Measurements from ENCODE around the gene DTNB.

DTNB gene

DNA sequence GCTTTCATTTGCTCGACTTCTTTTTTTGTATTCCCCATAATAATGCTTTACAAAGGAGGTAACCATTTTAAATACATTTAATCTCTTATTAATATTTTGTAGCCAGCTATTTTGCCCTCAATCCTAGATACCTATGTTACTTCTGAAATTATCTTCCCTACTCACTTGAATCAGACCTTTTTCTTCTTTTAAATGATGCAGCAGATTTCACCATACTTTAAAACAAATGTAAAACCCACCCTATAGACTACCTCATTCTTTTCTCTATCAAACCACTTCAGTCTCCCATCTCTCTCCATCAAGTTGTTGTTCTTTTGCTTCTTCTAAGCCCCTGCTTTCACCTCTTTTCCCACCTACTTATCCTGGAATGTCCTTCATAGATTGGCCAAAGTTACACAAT, 180.2 kb downstream of the DTNB start:
- no peak for ATAC-seq

DNA sequence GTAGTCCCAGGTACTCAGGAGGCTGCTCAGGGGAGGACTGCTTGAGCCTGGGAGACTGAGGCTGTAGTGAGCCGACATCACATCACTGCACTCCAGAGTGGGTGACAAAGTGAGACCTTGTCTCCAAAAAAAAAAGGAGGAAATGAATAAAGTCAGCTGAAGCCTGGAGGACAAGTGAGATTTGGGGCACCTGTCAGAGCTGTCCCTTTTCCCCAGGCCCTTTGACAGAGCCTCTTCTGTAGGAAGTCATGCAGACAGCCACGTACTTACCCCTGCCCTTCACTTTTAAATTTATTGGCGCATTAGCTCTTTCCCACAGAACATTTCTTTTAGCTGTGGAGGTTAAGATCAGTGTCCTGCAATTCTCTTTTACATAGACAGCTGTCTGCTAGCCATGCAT, 180.7 kb downstream of the DTNB start:
- no peak for ATAC-seq

DNA sequence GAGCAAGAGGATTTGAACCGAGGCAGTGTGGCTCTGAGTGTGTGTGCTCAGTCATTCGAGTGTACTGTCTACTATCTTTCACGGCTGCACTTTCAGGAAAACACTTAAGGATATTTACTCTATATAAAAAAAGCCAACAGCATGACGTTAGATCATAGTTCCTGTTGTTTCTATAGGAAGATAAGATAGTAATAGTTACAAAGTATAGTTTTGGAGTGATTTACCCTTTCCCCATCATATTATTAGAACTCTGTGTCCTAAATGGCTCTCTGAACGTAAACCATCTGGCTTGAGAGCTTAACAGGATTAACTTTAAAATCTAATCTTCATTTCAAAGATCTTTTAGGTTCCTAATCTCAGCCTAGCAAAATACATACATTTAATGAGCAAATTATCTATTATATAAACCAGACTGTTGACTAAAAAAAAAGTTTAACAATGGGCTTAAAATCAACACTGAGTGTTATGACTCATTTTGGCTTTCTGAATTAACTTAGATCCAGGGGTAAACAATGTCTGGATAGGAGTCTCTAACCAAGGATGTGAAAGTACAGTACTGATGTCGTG, 181.3 kb downstream of the DTNB start:
- ATAC-seq, result no peak

DNA sequence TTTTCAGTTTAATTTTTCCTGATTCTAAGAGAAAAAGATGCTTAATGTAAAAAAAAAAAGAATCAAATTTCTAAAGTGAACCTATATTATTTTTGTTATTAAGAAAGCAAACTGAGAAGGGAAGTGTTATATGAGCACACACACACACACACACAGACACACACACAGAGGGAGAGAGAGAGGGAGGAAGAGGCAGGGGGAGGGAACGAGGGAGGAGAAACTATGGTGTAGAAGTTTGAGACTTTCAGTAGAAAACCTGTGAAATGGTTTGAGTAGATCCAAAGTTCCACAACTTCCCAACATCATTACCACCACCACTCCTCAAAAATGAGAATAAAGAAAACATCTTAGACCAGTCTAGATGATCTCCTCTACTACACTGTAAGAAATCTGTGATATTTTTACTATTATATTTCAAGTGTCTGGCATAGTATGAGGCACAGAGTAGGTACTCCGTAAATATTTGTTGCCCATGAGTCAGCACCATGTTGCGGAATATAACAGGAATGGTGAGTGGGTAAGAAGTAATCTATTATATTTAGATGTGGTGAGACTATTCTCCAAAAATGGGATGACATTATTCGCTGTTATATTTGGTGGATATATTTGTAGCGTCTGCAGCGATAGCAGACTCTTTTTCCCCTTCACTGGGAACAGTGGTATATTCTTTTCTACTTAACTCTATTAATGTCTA, 182.2 kb downstream of the DTNB start:
- ATAC-seq, result no peak

DNA sequence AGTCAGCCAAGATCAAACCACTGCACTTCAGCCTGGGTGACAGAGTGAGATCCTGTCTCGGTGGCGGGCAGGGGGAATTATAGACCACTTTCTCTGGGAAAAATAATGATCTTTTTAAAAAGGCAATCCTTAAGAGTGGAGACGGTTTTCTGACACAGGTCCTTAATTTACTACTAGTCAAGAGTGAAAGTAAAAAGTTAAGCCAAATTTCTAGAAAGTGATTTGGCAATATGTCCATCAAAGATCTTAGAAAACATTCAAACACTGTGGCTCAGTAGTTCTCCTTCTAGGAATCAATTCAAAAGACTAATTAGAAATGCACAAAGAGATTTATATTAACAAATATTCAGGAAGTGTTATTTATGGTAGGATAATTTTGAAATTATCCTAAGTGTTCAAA, 183.2 kb downstream of the DTNB start:
- no peak for ATAC-seq

DNA sequence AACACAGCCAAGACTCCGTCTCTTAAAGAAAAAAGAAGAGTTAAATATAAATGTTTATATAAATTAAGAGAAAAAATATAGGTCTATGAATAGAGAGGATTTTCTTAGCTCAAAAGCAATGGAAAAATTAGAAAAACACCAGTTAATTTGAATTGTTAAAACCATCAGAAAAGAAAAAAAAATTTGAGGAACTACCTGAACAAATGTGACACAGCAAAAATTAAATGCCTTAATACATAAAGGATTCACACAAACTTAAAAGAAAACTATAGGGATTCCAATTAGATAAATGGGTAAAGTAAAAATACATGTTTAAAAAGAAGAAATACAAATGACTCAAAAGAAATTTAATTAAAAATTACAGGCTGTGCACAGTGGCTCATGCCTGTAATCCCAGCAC, 183.7 kb downstream of the DTNB start:
- no peak for ATAC-seq

DNA sequence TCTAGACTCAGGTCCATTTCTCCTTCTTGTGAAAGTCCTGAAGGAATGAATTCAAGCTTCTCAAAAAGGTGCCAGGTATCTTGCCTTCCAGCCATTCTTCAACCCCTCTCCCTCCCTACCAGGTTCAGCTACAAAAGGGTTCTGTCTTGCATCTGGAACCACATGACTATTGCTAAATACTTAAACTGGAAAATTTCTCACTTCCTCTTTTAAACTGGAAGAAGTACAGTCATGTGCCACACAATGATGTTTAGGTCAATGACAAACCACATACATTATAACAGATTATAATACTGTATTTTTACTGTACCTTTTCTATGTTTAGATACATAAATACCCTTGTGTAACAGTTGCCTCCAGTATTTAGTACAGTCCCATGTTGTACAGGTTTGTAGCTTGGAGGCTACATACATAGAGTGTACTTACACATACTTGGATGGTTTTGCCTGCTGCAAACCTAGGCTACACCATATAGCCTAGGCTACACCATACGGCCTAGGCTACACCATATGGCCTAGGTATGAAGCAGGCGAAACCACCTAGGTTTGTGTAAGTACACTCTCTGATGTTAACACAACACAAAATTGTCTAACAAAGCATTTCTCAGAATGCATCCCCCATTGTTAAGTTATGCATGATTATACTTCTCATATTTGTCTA, 189.6 kb downstream of the DTNB start:
- ATAC-seq, result no peak

DNA sequence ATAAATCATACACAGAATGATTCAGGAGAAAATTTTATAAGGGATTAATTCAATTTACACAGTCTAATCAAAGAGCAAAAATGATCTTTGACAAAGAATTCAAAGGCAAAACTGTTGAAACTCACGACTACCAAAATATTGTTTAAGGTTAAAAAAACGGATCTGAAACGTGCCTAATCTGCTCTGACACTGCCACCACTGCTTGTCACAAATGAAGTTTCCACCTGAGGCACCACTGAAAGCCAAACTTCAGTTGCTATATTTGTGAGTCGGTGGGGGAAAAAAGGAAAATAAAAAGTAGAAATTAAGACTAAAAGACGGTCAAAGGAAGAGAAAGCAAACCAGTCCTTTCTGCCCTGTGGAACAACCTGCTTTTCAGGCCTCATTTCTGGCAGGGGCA, 191.0 kb downstream of the DTNB start:
- ATAC-seq, result no peak

DNA sequence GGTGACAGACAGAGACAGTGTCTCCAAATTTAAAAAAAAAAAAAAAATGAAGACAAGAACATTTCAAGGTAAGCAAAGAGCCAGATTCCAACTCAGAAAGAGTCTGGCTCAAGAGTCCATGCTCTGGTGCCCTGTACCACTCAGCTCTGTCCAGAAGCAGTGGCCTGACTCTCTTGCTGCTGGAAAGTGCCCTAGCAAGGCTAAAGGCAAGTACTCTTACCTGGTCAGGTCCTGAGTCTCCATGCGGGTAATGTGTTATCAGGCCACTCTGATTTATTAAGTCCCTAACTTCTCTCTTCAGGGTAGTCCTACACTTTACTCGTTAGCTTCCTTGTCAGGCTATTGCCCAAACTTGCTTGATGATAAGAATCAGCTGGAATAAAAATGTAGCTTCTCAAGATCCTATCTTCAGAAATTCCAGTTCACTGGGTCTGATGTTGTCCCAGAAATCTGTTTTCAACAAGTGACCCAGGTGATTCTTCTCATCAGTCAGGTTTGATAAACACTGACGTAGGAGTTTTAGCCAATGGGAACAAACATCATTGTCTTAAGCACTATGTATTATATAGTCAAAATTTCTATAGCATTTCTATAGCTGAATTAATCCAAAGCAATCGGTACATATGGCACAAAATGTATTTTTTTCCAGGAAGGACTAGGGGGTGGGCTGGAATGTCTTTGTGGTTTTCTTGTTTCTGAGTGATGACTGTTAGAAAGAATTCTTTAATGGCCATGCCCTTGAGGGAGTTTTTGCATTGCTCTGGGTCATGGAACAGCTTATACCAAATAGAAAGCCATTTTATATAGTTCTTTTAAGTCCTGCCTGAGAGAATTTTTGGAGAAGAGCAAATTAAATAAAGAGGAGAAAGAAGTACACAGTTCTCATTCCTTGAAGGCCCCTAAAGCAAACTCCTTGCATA, 191.7 kb downstream of the DTNB start:
- no peak for ATAC-seq

DNA sequence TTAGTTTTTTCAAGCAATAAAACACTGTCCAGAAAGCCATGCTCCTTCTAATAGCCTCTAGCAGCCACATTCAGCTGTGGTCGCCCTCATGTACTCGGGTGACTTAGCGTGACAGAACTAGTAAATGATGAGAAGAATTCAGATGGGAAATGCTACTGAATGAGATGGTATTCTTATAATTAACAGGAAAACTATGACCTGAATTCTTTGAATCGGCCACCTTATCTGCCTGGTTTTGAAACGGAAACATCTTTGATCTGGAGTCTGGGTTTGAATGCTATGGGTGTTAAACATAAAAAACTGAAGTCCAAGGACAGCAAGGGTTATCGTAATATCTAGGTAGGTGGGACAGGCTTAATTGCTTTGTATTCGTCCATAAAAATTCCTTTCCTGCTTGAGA, 192.8 kb downstream of the DTNB start:
- no peak for ATAC-seq

DNA sequence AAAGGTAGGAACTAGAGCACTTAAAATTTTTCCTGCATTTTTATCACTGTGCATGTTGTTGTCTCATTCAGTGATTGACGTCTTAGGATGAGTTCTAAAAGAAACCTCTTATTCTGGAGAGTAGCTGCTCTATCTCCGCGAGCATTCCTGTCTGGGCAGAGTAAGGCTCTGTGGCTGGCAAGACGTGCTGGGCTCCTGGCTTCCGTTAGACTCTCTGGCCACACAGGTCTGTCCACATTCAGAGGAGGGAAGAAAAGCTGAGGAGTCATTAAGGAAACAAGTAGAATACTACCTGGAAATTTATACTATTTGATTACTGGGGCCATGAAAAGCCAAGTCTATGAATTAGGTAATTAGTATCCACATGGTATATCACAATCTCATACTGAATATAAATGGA, 193.6 kb downstream of the DTNB start:
- ATAC-seq, result no peak

DNA sequence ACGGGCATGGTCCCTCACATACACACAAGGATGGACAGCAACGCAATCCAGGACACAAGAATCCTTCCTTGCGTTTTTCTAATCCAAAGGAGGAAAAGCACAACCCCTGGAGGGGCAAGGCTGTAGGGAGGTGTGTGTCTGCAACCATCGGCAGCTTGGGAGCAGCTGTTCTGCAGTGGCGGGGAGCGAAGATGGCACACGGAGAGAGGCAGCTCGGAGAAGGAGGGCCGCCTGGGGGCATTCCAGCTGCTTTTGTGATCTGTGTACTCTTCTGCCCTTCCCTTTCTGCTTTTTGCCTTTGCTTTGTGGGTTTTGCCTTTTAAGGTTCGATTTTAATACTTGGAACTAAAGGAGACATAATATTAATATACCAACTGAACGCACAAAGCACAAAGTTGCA, 194.6 kb downstream of the DTNB start:
- ATAC-seq, result no peak

DNA sequence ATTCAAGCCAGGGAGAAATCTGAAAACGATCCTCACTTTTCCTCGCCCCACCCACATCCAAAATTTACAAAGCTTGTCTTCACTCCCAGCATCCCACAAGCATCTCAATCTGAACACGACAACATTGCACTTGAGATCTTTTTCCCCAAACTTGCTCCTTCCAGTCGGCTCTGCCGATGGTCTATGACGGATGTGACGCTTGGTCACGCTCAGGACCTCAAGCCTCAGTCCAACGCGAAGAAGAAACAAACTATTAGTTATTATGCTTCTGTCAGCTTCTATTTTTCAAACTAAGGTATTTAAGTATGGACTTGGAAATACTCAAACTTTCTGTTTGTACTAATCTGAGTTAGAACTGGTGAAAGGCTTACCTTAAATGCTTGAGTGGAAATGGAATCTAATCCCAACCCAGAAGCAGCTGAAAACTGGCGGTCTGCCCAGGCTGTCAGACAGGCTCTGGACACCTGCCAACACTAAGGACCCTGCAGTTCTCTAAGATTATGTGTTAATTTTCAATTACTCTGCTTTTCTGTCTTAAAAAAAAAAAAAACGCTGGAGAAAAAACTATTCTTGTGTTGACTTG, 199.5 kb downstream of the DTNB start:
- ATAC-seq, result no peak

DNA sequence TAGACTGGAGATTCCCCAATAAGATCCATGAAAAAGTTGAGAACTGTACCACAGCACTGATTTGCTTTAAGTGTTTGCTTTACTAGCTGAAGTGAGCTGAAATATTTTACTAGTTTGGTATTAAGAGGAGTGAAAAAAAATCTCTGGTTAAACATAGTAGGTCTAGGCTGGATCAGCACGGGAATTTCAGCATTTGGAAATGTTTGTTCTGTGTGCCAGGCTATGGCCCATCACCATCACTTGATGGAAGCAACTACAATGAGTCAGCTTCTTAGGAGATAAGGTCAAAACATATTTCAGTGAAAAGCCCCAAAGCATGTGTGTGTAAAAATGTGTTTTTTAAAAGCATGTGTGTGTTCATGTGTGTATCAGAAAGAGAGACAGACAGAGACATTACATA, 200.2 kb downstream of the DTNB start:
- ATAC-seq, result no peak

DNA sequence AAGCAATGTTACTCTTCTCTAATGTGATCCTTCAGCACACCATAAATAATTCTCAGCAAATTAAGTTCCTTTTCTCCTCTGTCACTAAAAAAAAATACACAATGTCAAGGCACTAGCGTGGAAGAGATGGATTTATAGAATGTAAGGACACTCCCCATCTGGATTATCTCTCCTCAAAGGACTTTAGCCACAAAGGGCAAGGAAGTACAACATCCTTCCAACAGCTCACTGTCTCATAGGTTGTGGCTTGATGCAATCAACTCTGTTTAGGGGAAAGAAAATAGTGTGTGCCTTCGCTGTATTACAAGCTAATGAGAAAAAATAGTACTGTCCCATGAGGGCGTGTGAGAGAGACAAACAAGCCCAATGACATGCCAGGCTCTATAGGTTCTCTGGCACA, 202.6 kb downstream of the DTNB start:
- ATAC-seq, result no peak

DNA sequence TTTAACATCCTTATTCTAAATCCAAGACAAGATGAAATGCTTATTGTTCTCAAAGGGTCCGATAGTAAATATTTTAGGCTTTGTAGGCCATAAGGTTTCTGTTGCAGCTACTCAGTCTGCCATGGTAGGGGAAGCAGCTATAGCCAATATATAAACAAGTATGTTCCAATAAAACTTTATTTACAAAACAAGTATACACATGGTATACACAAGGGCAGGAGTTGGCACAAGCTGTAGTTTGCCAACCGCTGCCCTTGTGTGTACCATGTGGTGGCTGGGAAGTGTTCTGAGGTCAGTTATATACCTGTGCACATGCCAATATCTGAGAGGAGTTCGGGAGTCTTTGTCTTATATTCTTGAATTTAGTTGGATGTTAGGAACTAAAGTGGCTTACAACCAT, 205.6 kb downstream of the DTNB start:
- ATAC-seq, result no peak

DNA sequence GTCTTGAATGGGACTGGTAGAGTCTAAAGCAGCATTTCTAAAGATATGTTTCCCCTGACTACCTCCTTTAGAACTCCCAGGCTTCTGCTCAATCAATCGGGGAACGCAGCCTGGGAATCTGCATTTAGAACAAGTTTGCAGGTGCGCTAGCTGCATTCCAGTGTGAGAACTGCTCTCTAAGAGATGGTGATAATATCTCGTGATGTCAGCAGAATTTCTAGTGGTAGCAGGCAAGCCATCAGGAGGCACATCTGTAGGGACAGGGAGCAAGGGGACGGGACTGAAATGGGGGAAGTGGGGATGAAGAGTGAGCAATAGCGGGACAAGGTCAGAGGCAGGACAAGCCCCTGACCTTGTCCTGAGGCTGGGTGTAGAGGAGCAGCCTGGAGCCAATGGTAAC, 211.4 kb downstream of the DTNB start:
- no peak for ATAC-seq

DNA sequence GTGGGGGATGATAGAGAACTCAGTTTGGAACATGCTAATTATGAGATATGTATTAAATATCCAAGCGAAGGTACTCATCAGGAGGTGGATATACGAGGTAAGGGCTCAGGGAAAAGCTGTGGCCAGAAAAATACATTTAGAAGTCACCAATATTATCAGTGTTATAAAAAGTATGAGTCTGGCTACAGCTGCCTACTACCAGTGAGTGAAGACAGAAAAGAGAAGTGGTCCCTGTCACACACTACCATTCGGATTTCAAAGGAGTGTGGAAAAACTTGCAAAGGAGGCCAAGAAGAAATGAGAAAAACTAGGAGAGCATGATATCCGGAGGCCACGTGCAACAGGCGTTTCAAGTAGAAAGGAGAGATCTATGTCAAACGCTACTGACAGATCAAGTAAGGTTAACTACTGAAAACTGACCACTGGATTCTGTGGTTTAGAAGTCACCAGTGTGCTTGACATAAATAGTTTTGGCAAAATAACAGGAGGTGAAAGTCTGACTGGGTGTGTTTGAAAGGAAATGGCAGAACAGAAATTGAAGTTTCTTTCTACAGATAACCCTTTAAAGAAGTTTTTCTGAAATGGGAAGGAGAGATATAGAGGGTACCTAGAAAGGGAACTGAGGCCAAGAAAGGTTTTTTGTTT, 213.0 kb downstream of the DTNB start:
- no peak for ATAC-seq

DNA sequence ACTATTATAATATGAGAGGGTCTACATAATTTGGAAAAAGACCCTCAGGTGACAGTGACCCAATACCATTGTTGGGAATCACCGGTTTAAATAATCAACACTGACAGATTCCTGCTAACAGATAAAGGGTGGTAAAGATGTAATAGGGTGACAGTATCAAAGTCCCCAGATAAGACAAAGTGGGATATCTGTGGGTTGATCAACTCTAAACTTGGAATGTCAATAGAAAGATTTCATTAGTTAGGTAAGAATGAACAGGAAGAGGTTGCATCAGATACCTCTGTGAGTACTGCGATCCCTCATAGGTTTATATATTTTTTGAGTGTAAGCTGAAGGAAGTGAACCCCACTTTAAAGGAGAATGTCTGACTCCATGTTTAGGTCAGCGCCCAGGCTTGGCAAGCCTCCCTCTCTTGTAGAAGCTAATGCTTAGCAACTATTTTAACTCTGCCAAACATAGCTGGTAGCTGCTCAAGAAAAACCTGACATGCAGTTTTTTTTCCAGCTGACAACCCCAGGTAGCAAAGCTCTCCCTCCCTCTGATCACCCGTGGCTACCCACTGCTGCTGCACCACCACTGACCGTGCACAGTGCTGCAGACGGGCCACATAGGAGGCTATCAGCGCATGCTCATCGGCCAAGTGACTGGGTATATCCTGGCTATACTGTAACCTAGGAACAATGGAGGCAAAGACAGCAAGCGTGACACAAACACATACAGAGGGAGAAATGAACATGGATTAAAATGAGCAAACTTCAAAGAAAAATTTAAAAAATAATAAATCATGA, 218.4 kb downstream of the DTNB start:
- no peak for ATAC-seq

DNA sequence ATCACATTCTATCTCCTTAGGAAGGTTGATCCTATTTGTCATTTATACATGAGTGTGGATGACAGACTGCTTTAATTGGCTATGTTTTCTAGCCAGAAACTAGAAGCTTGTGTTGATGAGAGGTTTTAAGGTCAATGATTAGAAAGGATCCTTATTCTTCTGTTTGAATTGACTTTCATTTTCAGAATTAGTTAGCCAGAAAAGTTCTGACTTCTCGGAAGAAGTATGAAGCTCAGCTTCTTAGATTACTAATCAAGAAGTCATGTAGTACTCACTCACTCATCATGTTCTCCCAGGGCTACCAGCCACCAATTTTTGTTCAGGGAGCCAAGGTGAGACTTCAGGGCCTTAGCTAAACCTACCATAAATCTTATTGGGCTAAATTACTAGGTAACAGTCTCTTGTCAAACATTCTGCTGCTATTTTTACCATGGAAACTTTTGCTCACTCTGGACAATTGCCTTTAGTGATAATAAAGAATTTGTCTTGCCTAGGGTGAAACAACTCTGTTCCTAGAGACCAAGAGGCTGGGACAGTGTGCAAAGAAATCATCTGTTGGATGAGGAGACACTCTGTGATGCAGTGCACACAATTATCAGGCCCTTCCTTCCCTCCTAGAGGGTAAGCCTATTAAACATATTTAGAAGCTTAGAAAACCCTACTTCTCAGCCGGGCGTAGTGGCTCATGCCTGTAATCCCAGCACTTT, 220.0 kb downstream of the DTNB start:
- peak; percentile 97 for ATAC-seq

DNA sequence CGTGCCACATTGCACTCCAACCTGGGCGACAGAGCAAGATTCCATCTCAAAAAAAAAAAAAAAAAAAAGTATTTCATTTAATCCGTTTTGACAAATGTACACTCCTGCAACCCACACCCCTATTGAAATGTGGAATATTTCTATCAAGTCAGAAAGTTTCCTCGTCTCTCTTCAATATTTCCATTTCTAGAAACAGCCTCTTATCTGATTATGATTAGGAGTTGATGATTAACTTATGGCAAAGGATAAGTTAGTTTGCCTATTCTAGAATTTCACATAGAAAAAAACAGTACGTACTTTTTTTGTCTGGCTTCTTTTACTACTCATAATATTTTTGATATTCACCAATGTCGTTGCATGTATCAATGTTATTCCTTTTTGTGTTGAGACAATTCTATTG, 224.6 kb downstream of the DTNB start:
- ATAC-seq, result no peak

All from activated CD4-positive, CD25-positive, alpha-beta regulatory T cell treated with anti-CD3 and anti-CD28 coated beads, Interleukin-2, amount 50 U/mL, for 24 hours (primary cell).